HG02610 (cell line): ENCODE measurements around the gene RNF138.
"Not testable (repeated sequence)": the region's sequence is repeated elsewhere in the genome, so short reads cannot be mapped to it uniquely, and the experiment has no call there.

Experiments used
- ATAC-seq: cut with Tn5 transposase; IDR thresholded peaks from one replicate; pipeline ENCODE4 v1.9.1; 2021; ENCODE audit warnings: mild to moderate bottlenecking, moderate library complexity; ENCODE audit not compliant: unreplicated experiment

The RNF138 gene

GRCh38 chr18:32091724-32092421 is at the start of gene RNF138:
Gene RNF138, plus strand, starts transcription at chr18:32091874. Its CDS starts 903 bp downstream, at chr18:32092777.
- ATAC-seq = peak; percentile 59

- ATAC-seq = no peak
These were observed 49.3 kb upstream of the RNF138 start for GRCh38 chr18:32042337-32042736.

- peak; percentile 82 for ATAC-seq
These were observed 43.1 kb upstream of the RNF138 start for GRCh38 chr18:32048507-32049091.

GRCh38 chr18:32049393-32050171 is 42.1 kb upstream of the RNF138 start:
- ATAC-seq = no peak

- no peak for ATAC-seq
These were observed 34.9 kb upstream of the RNF138 start for GRCh38 chr18:32056613-32057358.

- no peak for ATAC-seq
These were observed 34.0 kb upstream of the RNF138 start for GRCh38 chr18:32057624-32058165.

- no peak for ATAC-seq
These were observed 31.6 kb upstream of the RNF138 start for GRCh38 chr18:32060026-32060425.

GRCh38 chr18:32067375-32068167 is 24.1 kb upstream of the RNF138 start:
- ATAC-seq = no peak

- ATAC-seq = peak; percentile 45
These were observed 19.4 kb upstream of the RNF138 start for GRCh38 chr18:32072321-32072720.

GRCh38 chr18:32074206-32074605 is 17.5 kb upstream of the RNF138 start:
- ATAC-seq = no peak

- no peak for ATAC-seq
These were observed 12.8 kb upstream of the RNF138 start for GRCh38 chr18:32078845-32079244.

- no peak for ATAC-seq
These were observed 9.8 kb upstream of the RNF138 start for GRCh38 chr18:32081881-32082280.

- no peak for ATAC-seq
These were observed 7.9 kb upstream of the RNF138 start for GRCh38 chr18:32083781-32084180.

GRCh38 chr18:32086881-32087280 is 4.8 kb upstream of the RNF138 start:
- no peak for ATAC-seq

- ATAC-seq = not testable (repeated sequence)
These were observed 843 bp upstream of the RNF138 start for GRCh38 chr18:32090831-32091230.

GRCh38 chr18:32091325-32091723 is 350 bp upstream of the RNF138 start:
- no peak for ATAC-seq

- ATAC-seq = peak; percentile 87
These were observed 888 bp downstream of the RNF138 start for GRCh38 chr18:32092422-32093101.

- ATAC-seq = peak; percentile 32
These were observed 1.4 kb downstream of the RNF138 start for GRCh38 chr18:32093102-32093511.

- no peak for ATAC-seq
These were observed 1.8 kb downstream of the RNF138 start for GRCh38 chr18:32093523-32093922.
